ENCODE data around the gene DSCAM. TPM values are rescaled to one million over a fixed set of nuclear protein-coding genes. Genes with fewer than 3 reads are reported as not detected.

Gene DSCAM
- total and polyA plus RNA-seq, 4 experiments from 2014 or later: not detected

DNA sequence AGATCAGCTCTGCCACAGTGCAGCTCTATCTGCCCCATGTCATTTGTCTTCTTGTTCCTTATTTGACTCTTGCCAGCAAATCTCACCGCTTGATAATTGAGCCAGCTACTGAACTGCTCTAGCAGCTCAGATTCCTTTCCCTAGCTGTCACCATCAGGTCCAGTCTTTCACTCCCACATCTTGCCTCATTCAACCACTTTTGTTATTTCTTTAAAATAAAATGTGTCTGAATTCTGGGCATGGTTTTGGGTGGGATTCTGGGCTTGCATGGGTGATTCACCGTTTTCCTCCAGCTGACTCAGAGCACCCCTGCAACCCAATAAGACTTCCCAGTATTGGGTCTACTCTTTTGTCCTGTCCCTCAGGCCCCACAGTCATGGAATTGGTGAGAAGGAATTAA is 215.7 kb downstream of the DSCAM start:
- intact Hi-C loops (cut with micrococcal nuclease): no loop called here
- H3K27me3 Mint-ChIP-seq: no peaks in the 10 kb centered on the region
- no peaks in the 10 kb centered on the region for H3K36me3 Mint-ChIP-seq
- POLR2A ChIA-PET (ENCODE audit: partially characterized antibody): no interaction called here
- no peak overlapping the region for H3K27ac ChIP-seq (ENCODE audit: low read depth, low read length)
- CTCF ChIA-PET (ENCODE audit: partially characterized antibody): no interaction called here
- no peaks in the 10 kb centered on the region for H3K27me3 ChIP-seq (ENCODE audit: insufficient read depth, low read length)
- no peaks in the 10 kb centered on the region for H3K36me3 ChIP-seq (ENCODE audit: insufficient read depth, low read length)
- H3K4me1 Mint-ChIP-seq: no peaks in the 10 kb centered on the region
- DNase-seq: no peak
- no peak overlapping the region for H3K4me3 Mint-ChIP-seq
- H3K9me3 ChIP-seq (ENCODE audit: control insufficient read depth in 1 of 2, low read length in 2 of 2): no peaks in the 10 kb centered on the region
- H3K4me3 ChIP-seq (ENCODE audit: low read length in 2 of 2): no peak overlapping the region
- H3K27ac Mint-ChIP-seq: no peak overlapping the region
- peaks cover 0 to 8% (median 2%) of the 10 kb centered on the region in 8 donors for H3K9me3 Mint-ChIP-seq
- no peaks in the 10 kb centered on the region for H3K4me1 ChIP-seq (ENCODE audit: insufficient read depth, low read length)

DNA sequence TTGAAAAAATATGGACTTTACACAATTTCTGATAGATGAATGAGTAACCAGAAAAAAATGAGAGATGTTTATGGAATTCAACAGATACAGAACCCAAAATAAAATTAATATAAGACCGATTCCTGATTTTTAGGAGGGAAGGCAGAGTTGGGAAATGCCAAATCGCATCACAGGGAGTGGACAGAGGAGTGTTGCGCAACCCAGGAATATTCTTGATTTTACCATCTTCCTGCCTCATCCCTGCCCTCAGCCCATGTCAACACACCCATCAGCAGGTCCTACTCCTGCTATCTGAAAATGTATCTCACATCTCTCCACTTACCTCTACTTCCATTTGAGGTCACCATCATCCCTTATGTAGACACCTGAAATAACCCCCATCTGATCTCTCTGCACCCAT is 221.0 kb downstream of the DSCAM start:
- Histone ChIP-seq H3K36me3 (ENCODE audit: insufficient read depth, low read length) (no peaks in the 10 kb centered on the region), H3K9me3 (ENCODE audit: control insufficient read depth in 1 of 2, low read length in 2 of 2) (no peaks in the 10 kb centered on the region), H3K27ac (ENCODE audit: low read depth, low read length) (no peak overlapping the region), H3K4me1 (ENCODE audit: insufficient read depth, low read length) (no peaks in the 10 kb centered on the region), H3K27me3 (ENCODE audit: insufficient read depth, low read length) (no peaks in the 10 kb centered on the region), H3K4me3 (ENCODE audit: low read length in 2 of 2) (no peak overlapping the region)
- Mint-ChIP-seq H3K27ac (no peak overlapping the region), H3K4me1 (no peaks in the 10 kb centered on the region), H3K9me3 (peaks cover 0 to 10% (median 3%) of the 10 kb centered on the region in 8 donors), H3K27me3 (no peaks in the 10 kb centered on the region), H3K4me3 (no peak overlapping the region), H3K36me3 (no peaks in the 10 kb centered on the region)
- no peak for DNase-seq
- POLR2A ChIA-PET (ENCODE audit: partially characterized antibody): no interaction called here
- intact Hi-C loops (cut with micrococcal nuclease): no loop called here
- CTCF ChIA-PET (ENCODE audit: partially characterized antibody): no interaction called here

DNA sequence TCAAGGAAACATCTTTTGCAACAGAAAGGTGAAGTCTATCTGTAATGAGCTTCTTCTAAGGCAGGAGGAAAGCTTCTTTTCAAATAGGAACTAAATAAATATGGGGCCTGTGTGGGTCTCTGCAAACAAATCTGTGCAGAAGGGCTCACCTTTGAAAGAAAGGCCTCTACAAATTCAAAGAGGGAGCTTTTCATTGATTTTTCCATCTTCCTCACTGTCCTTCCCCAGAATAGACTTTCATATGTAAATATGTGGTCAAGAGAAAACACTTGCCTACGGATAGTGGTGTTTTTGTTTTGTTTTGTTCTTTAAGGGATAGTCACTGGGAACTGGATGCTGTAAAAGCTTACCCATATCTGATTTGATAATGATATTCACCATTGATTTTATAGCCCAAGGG is 223.4 kb downstream of the DSCAM start:
- no peak for DNase-seq
- CTCF ChIA-PET (ENCODE audit: partially characterized antibody): no interaction called here
- H3K9me3 Mint-ChIP-seq: peaks cover 0 to 11% (median 3%) of the 10 kb centered on the region in 8 donors
- H3K27ac ChIP-seq (ENCODE audit: low read depth, low read length): no peak overlapping the region
- no peak overlapping the region for H3K4me3 Mint-ChIP-seq
- H3K27ac Mint-ChIP-seq: no peak overlapping the region
- no peaks in the 10 kb centered on the region for H3K36me3 ChIP-seq (ENCODE audit: insufficient read depth, low read length)
- POLR2A ChIA-PET (ENCODE audit: partially characterized antibody): no interaction called here
- intact Hi-C loops (cut with micrococcal nuclease): no loop called here
- H3K9me3 ChIP-seq (ENCODE audit: control insufficient read depth in 1 of 2, low read length in 2 of 2): no peaks in the 10 kb centered on the region
- H3K27me3 Mint-ChIP-seq: no peaks in the 10 kb centered on the region
- no peaks in the 10 kb centered on the region for H3K27me3 ChIP-seq (ENCODE audit: insufficient read depth, low read length)
- no peaks in the 10 kb centered on the region for H3K4me1 ChIP-seq (ENCODE audit: insufficient read depth, low read length)
- no peaks in the 10 kb centered on the region for H3K4me1 Mint-ChIP-seq
- no peak overlapping the region for H3K4me3 ChIP-seq (ENCODE audit: low read length in 2 of 2)
- no peaks in the 10 kb centered on the region for H3K36me3 Mint-ChIP-seq

DNA sequence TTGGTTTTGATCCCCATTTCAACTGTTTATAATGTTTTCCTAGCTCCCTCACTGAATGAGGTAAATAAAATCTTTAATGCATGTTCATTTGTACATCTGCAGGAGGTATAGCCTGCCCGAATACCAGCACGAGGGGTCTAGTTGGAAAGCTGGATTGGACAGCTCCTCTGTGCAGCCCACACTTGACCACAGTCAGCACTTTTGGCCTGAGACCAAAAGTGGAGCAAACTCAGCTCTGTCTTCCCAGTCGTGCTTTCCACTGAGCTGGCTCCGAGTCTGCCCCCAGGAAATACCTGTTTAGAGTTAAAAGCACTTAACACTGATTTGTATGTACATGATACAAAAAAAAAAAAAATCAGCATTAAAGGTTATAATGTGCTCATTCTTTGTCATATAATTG is 224.4 kb downstream of the DSCAM start:
- no peak for DNase-seq
- H3K27ac ChIP-seq (ENCODE audit: low read depth, low read length): no peak overlapping the region
- H3K4me1 ChIP-seq (ENCODE audit: insufficient read depth, low read length): no peaks in the 10 kb centered on the region
- H3K36me3 Mint-ChIP-seq: no peaks in the 10 kb centered on the region
- intact Hi-C loops (cut with micrococcal nuclease): no loop called here
- no peaks in the 10 kb centered on the region for H3K36me3 ChIP-seq (ENCODE audit: insufficient read depth, low read length)
- H3K9me3 Mint-ChIP-seq: peaks cover 3 to 19% (median 7%) of the 10 kb centered on the region in 8 donors
- no peaks in the 10 kb centered on the region for H3K27me3 Mint-ChIP-seq
- CTCF ChIA-PET (ENCODE audit: partially characterized antibody): no interaction called here
- H3K27ac Mint-ChIP-seq: no peak overlapping the region
- H3K4me3 ChIP-seq (ENCODE audit: low read length in 2 of 2): no peak overlapping the region
- POLR2A ChIA-PET (ENCODE audit: partially characterized antibody): no interaction called here
- H3K4me3 Mint-ChIP-seq: no peak overlapping the region
- H3K9me3 ChIP-seq (ENCODE audit: control insufficient read depth in 1 of 2, low read length in 2 of 2): no peaks in the 10 kb centered on the region
- H3K4me1 Mint-ChIP-seq: no peaks in the 10 kb centered on the region
- H3K27me3 ChIP-seq (ENCODE audit: insufficient read depth, low read length): no peaks in the 10 kb centered on the region

DNA sequence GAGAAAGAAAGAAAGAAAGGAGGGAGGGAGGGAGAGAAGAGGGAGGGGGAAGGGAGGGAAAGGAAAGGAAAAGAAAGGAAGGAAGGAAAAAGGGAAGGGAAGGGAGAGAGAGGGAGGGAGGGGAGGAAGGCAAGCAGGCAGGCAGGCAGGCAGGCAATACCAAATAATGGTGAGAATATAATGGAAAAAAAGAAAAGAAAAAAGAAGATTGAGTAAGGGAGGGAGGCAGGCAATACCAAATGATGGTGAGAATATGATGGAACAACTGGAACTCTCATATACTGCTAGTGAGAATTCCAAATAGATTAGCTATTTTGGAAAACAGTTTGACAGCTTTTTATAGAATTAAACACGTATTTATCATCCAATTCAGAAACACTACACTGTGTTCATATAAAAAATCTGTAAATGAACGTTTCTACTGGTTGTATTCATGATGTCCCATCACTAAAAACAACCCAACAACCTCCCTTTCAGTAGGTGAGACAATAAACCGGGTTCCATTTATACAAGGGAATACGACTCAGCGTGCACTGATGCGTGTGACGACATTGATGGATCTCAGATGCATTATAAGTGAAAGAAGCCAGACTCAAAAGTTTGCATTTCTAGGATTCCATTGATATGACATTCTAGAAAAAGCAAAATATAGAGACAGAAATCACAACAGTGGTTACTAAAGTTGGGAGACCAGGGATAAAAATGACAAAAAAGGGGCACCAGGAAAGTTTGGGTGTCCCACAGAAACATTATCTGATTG is 226.4 kb downstream of the DSCAM start:
- H3K9me3 Mint-ChIP-seq: peaks cover 2 to 15% (median 9%) of the 10 kb centered on the region in 8 donors
- no peaks in the 10 kb centered on the region for H3K4me1 ChIP-seq (ENCODE audit: insufficient read depth, low read length)
- H3K4me3 Mint-ChIP-seq: no peak overlapping the region
- no peaks in the 10 kb centered on the region for H3K27me3 ChIP-seq (ENCODE audit: insufficient read depth, low read length)
- POLR2A ChIA-PET (ENCODE audit: partially characterized antibody): no interaction called here
- no peaks in the 10 kb centered on the region for H3K27me3 Mint-ChIP-seq
- no peak overlapping the region for H3K4me3 ChIP-seq (ENCODE audit: low read length in 2 of 2)
- DNase-seq: no peak
- no peaks in the 10 kb centered on the region for H3K4me1 Mint-ChIP-seq
- CTCF ChIA-PET (ENCODE audit: partially characterized antibody): no interaction called here
- intact Hi-C loops (cut with micrococcal nuclease): no loop called here
- H3K9me3 ChIP-seq (ENCODE audit: control insufficient read depth in 1 of 2, low read length in 2 of 2): no peaks in the 10 kb centered on the region
- H3K36me3 Mint-ChIP-seq: no peaks in the 10 kb centered on the region
- H3K27ac ChIP-seq (ENCODE audit: low read depth, low read length): no peak overlapping the region
- no peak overlapping the region for H3K27ac Mint-ChIP-seq
- H3K36me3 ChIP-seq (ENCODE audit: insufficient read depth, low read length): no peaks in the 10 kb centered on the region

DNA sequence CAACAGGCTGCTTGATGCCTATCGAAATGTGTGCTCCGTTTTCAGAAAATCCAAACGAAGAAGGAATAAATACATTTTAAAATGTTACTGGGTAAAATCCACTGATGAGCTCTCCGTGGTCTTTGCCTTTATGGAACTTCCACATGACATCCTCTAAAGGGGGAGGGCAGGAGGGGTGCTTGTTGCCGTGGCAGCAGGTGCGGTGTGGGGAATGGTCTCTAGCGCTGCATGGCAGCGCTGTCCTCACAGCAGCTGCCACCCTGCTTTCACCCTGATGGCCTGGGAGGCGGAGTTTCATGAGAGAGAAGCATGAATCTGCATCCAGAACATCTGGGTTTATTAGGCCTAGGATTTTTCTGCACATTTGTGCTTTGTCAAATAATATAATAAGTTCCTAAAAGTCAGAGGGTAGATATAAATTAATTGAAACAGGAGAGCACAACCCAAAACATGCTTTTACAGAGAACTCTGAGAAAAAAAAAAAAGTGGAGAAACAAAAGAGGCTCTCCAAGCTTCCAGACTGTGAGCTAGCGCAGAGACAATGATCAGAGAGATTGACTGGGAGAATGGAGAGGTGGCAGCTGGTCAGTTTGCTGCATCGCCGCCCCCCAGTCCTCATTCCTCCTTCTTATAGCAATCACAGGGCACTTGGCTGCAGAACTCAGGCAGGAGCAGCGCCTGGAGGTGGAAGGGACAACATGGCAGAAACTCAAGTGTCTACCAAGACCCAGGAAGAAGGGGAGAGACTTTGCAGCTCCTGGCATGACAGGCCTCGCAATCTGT is 228.6 kb downstream of the DSCAM start:
- Mint-ChIP-seq H3K27ac (no peak overlapping the region), H3K36me3 (no peaks in the 10 kb centered on the region), H3K4me3 (peak overlapping the region in 1 of 8 donors; percentile 20), H3K27me3 (peaks cover 0 to 2% of the 10 kb centered on the region in 2 donors), H3K9me3 (peaks cover 0 to 16% (median 9%) of the 10 kb centered on the region in 8 donors), H3K4me1 (no peaks in the 10 kb centered on the region)
- Histone ChIP-seq H3K36me3 (ENCODE audit: insufficient read depth, low read length) (no peaks in the 10 kb centered on the region), H3K9me3 (ENCODE audit: control insufficient read depth in 1 of 2, low read length in 2 of 2) (no peaks in the 10 kb centered on the region), H3K4me3 (ENCODE audit: low read length in 2 of 2) (no peak overlapping the region), H3K27me3 (ENCODE audit: insufficient read depth, low read length) (no peaks in the 10 kb centered on the region), H3K27ac (ENCODE audit: low read depth, low read length) (no peak overlapping the region), H3K4me1 (ENCODE audit: insufficient read depth, low read length) (no peaks in the 10 kb centered on the region)
- DNase-seq: no peak
- POLR2A ChIA-PET (ENCODE audit: partially characterized antibody): no interaction called here
- intact Hi-C loops (cut with micrococcal nuclease): no loop called here
- CTCF ChIA-PET (ENCODE audit: partially characterized antibody): no interaction called here

DNA sequence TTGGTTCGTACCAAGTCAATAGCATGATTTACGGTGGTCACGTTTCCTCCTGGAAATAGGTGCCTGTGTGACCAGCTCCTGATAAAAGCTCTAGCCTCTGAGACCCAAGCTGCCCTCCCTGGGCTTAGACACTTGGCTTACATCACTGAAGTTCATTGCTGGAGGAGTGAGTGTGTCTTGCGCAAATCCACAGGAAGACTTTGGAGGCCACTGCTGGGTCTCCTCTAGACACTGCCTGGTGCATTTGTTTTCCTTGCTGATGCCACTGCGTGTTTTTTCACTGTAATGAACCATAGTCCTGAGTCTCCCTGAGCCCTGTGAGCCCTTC is 230.6 kb downstream of the DSCAM start:
- ChIA-PET CTCF (ENCODE audit: partially characterized antibody) (no interaction called here), POLR2A (ENCODE audit: partially characterized antibody) (no interaction called here)
- intact Hi-C loops (cut with micrococcal nuclease): no loop called here
- Mint-ChIP-seq H3K27ac (no peak overlapping the region), H3K4me1 (no peaks in the 10 kb centered on the region), H3K27me3 (peaks cover 0 to 2% of the 10 kb centered on the region in 2 donors), H3K4me3 (no peak overlapping the region), H3K9me3 (peaks cover 0 to 20% (median 9%) of the 10 kb centered on the region in 8 donors), H3K36me3 (no peaks in the 10 kb centered on the region)
- Histone ChIP-seq H3K36me3 (ENCODE audit: insufficient read depth, low read length) (no peaks in the 10 kb centered on the region), H3K27me3 (ENCODE audit: insufficient read depth, low read length) (no peaks in the 10 kb centered on the region), H3K4me1 (ENCODE audit: insufficient read depth, low read length) (no peaks in the 10 kb centered on the region), H3K27ac (ENCODE audit: low read depth, low read length) (no peak overlapping the region), H3K4me3 (ENCODE audit: low read length in 2 of 2) (no peak overlapping the region), H3K9me3 (ENCODE audit: control insufficient read depth in 1 of 2, low read length in 2 of 2) (no peaks in the 10 kb centered on the region)
- DNase-seq: no peak
